IMR-90 (cell line): ENCODE measurements around the gene SLC35F6. TPM values are rescaled to one million over a fixed set of nuclear protein-coding genes. Genes with fewer than 3 reads are reported as not detected.

ENCODE experiments used
- ATAC-seq: fragments of 200-7000 bp; cut with Tn5 transposase; 2 replicates; pipeline ENCODE4 v1.9.1; 2020; ENCODE audit warnings: low read depth, mild to moderate bottlenecking, moderate library complexity
- BruUV-seq: library from RNA; stranded (reverse); fragments of 400-500 nt; replicated peaks from 2 replicates; lab custom pipeline; 2021; lab: Mats Ljungman, UMichigan
- CTCF ChIA-PET: fragments of 300-600 bp; formaldehyde crosslinking; extraction: SDS; loops from one replicate; lab custom pipeline; 2021; ENCODE audit warnings: antibody characterized with exemption; lab: Yijun Ruan, JAX
- POLR2A ChIA-PET: fragments of 300-600 bp; sonication (Branson Sonifier 250); formaldehyde crosslinking; loops from one replicate; lab custom pipeline; 2022; ENCODE audit warnings: antibody characterized with exemption; ENCODE audit not compliant: unreplicated experiment; lab: Charles Lee
- DNase-seq: peaks from one replicate; pipeline ENCODE4 v3.0.0; 2013
- H2AFZ ChIP-seq: replicated peaks from 2 replicates; pipeline ENCODE3; 2013; ENCODE audit warnings: low read length, mild to moderate bottlenecking; ENCODE audit not compliant: poor library complexity
- H2AK5ac ChIP-seq: 2 replicates; pipeline ENCODE4 v1.6.1; 2013; ENCODE audit warnings: low read depth, low read length, inconsistent platforms
- H2AK9ac ChIP-seq: replicated peaks from 2 replicates; pipeline ENCODE3; 2013; ENCODE audit warnings: mild to moderate bottlenecking, low read depth, low read length, moderate library complexity; ENCODE audit not compliant: poor library complexity
- H2BK120ac ChIP-seq: 2 replicates; pipeline ENCODE4 v1.6.1; 2013; ENCODE audit warnings: low read depth, low read length, inconsistent platforms
- H2BK15ac ChIP-seq: 3 replicates; pipeline ENCODE4 v1.6.1; 2013; ENCODE audit warnings: low read depth, low read length, inconsistent platforms
- H2BK20ac ChIP-seq: 2 replicates; pipeline ENCODE4 v1.6.1; 2013; ENCODE audit warnings: low read depth, mild to moderate bottlenecking, inconsistent platforms, low read length, moderate library complexity
- H2BK5ac ChIP-seq: 2 replicates; pipeline ENCODE4 v1.6.1; 2013; ENCODE audit warnings: mild to moderate bottlenecking, low read depth, low read length, inconsistent platforms; ENCODE audit not compliant: poor library complexity, severe bottlenecking
- H3K14ac ChIP-seq: replicated peaks from 2 replicates; pipeline ENCODE4 v1.6.1; 2013; ENCODE audit warnings: low read depth, low read length, inconsistent platforms
- H3K18ac ChIP-seq: 2 replicates; pipeline ENCODE4 v1.6.1; 2013; ENCODE audit warnings: low read depth, low read length, control low read depth
- H3K23ac ChIP-seq: 2 replicates; pipeline ENCODE4 v1.6.1; 2013; ENCODE audit warnings: low read depth, low read length, inconsistent platforms
- H3K27ac ChIP-seq: 2 replicates; pipeline ENCODE4 v1.5.1; 2013; ENCODE audit warnings: mild to moderate bottlenecking, control low read depth, low read length; ENCODE audit not compliant: insufficient read depth
- H3K27me3 ChIP-seq: 2 replicates; pipeline ENCODE4 v1.6.1; 2013; ENCODE audit warnings: low read length; ENCODE audit not compliant: control insufficient read depth, insufficient read depth
- H3K36me3 ChIP-seq: 2 replicates; pipeline ENCODE4 v1.6.1; 2013; ENCODE audit warnings: low read length, mixed read lengths; ENCODE audit not compliant: control insufficient read depth, insufficient read depth
- H3K4ac ChIP-seq: 2 replicates; pipeline ENCODE4 v1.6.1; 2013; ENCODE audit warnings: low read depth, low read length, inconsistent platforms
- H3K4me1 ChIP-seq: 2 replicates; pipeline ENCODE4 v1.6.1; 2013; ENCODE audit warnings: low read length, mixed read lengths; ENCODE audit not compliant: control insufficient read depth, insufficient read depth
- H3K4me2 ChIP-seq: 2 replicates; pipeline ENCODE4 v1.6.1; 2013; ENCODE audit warnings: low read depth, mild to moderate bottlenecking, control low read depth, low read length, moderate library complexity
- H3K4me3 ChIP-seq: 2 replicates; pipeline ENCODE4 v1.5.1; 2013; ENCODE audit warnings: low read depth, mild to moderate bottlenecking, control low read depth, low read length, moderate library complexity; ENCODE audit not compliant: insufficient read depth
- H3K56ac ChIP-seq: 2 replicates; pipeline ENCODE4 v1.6.1; 2013; ENCODE audit warnings: low read length, inconsistent platforms; ENCODE audit not compliant: insufficient read depth; ENCODE audit errors: extremely low read depth
- H3K79me1 ChIP-seq, 2 experiments: 2 replicates each; pipeline ENCODE4 v1.6.1; 2013; ENCODE audit warnings: low read length in 2 of 2, inconsistent platforms in 1 of 2, low read depth in 1 of 2
- H3K9ac ChIP-seq: 2 replicates; pipeline ENCODE4 v1.6.1; 2013; ENCODE audit warnings: low read depth, low read length, control low read depth
- H3K9me1 ChIP-seq: 2 replicates; pipeline ENCODE4 v1.6.1; 2013; ENCODE audit warnings: low read length, inconsistent platforms; ENCODE audit not compliant: insufficient read depth
- H3K9me3 ChIP-seq: 2 replicates; pipeline ENCODE4 v1.6.1; 2013; ENCODE audit warnings: low read length; ENCODE audit not compliant: control insufficient read depth, insufficient read depth
- H4K20me1 ChIP-seq: 2 replicates; pipeline ENCODE4 v1.6.1; 2013; ENCODE audit warnings: low read length, inconsistent platforms; ENCODE audit not compliant: insufficient read depth
- H4K5ac ChIP-seq: 2 replicates; pipeline ENCODE4 v1.6.1; 2013; ENCODE audit warnings: mild to moderate bottlenecking, low read depth, low read length, control low read depth
- H4K8ac ChIP-seq, 2 experiments: 2 replicates each; pipeline ENCODE4 v1.6.1; 2013; ENCODE audit warnings: low read depth in 2 of 2, low read length in 2 of 2, control low read depth in 1 of 2, inconsistent platforms in 1 of 2
- H4K91ac ChIP-seq: 2 replicates; pipeline ENCODE4 v1.6.1; 2013; ENCODE audit warnings: low read depth, low read length, inconsistent platforms; ENCODE audit not compliant: insufficient read depth
- BHLHE40 ChIP-seq: fragments of 150-350 bp; IDR thresholded peaks from 2 replicates; pipeline ENCODE4 v1.6.1; 2016; ENCODE audit warnings: mild to moderate bottlenecking, low read depth, low read length
- CEBPB ChIP-seq: IDR thresholded peaks from 2 replicates; pipeline ENCODE4 v1.6.1; 2012; ENCODE audit warnings: low read depth, low read length, improper control_type of control experiment
- CHD1 ChIP-seq: IDR thresholded peaks from 2 replicates; pipeline ENCODE4 v1.6.1; 2012; ENCODE audit warnings: low read depth, low read length, improper control_type of control experiment
- CTCF ChIP-seq: conservative IDR thresholded peaks from 2 replicates; pipeline ENCODE4 v1.5.1; 2012; ENCODE audit warnings: mild to moderate bottlenecking, low read depth, low read length, improper control_type of control experiment
- FOS ChIP-seq: fragments of 150-350 bp; IDR thresholded peaks from 2 replicates; pipeline ENCODE4 v1.6.1; 2016; ENCODE audit warnings: low read depth, low read length
- MAFK ChIP-seq: IDR thresholded peaks from 2 replicates; pipeline ENCODE4 v1.6.1; 2012; ENCODE audit warnings: low read depth, low read length, improper control_type of control experiment
- POLR2A ChIP-seq: IDR thresholded peaks from 2 replicates; pipeline ENCODE4 v1.6.1; 2012; ENCODE audit warnings: mild to moderate bottlenecking, low read depth, low read length
- RCOR1 ChIP-seq: IDR thresholded peaks from 2 replicates; pipeline ENCODE4 v1.6.1; 2012; ENCODE audit warnings: mild to moderate bottlenecking, low read length, improper control_type of control experiment; ENCODE audit not compliant: insufficient replicate concordance
- RFX5 ChIP-seq: IDR thresholded peaks from 2 replicates; pipeline ENCODE4 v1.8.0; 2012; ENCODE audit warnings: low read depth, mild to moderate bottlenecking, low read length, moderate library complexity
- SMC3 ChIP-seq: fragments of 150-350 bp; IDR thresholded peaks from 2 replicates; pipeline ENCODE4 v1.6.1; 2016; ENCODE audit warnings: low read depth, mild to moderate bottlenecking, antibody characterized with exemption, low read length, moderate library complexity
- WGBS, 2 experiments: methylation state at CpG; one replicate each; pipeline versions ENCODE4 v1.1.5 to v1.1.7; 2013; ENCODE audit warnings: missing lambda C conversion rate in 2 of 2; ENCODE audit not compliant: insufficient read length in 1 of 2; ENCODE audit errors: extremely low coverage in 2 of 2; 5-methylcytosine and 5-hydroxymethylcytosine counted together
- dilution Hi-C: fragments of 300-500 bp; cut with HindIII; formaldehyde crosslinking; loops from one replicate; pipeline ENCODE4 v1.14.3; 2018; ENCODE audit warnings: low sequenced_read_pairs; ENCODE audit not compliant: unreplicated experiment
- in situ Hi-C: fragments of 300-500 bp; cut with MboI; formaldehyde crosslinking; loops from 3 replicates; pipeline ENCODE4 v1.14.3; 2019; ENCODE audit warnings: low sequenced_read_pairs, inconsistent platforms, mixed read lengths
- intact Hi-C: fragments of 100-400 bp; cut with micrococcal nuclease; formaldehyde crosslinking; loops from 2 replicates; pipeline ENCODE4 v1.10.0; 2022
- polyA plus RNA-seq, 3 experiments: library from polyadenylated mRNA; depleted of rRNA; stranded (reverse); fragments of >200 nt; gene quantifications; 2 replicates each; pipeline ENCODE4 v1.2.3, GENCODE V29; 2012; ENCODE audit warnings: low replicate concordance in 1 of 3
- total RNA-seq: library from RNA; depleted of rRNA; stranded (reverse); fragments of >200 nt; gene quantifications from 2 replicates; pipeline ENCODE4 v1.2.3, GENCODE V29; 2012
- TF ChIP-seq, protein P1 (sequence below): fragments of 150-350 bp; IDR thresholded peaks from 2 replicates; pipeline ENCODE4 v1.6.1; 2017; ENCODE audit warnings: mild to moderate bottlenecking, antibody characterized with exemption, low read length, low read depth

SLC35F6 gene
- total and polyA plus RNA-seq, 2 of the 4 experiments (the other 2 are of a cell fraction) = 19.1 to 30.6 TPM

DNA sequence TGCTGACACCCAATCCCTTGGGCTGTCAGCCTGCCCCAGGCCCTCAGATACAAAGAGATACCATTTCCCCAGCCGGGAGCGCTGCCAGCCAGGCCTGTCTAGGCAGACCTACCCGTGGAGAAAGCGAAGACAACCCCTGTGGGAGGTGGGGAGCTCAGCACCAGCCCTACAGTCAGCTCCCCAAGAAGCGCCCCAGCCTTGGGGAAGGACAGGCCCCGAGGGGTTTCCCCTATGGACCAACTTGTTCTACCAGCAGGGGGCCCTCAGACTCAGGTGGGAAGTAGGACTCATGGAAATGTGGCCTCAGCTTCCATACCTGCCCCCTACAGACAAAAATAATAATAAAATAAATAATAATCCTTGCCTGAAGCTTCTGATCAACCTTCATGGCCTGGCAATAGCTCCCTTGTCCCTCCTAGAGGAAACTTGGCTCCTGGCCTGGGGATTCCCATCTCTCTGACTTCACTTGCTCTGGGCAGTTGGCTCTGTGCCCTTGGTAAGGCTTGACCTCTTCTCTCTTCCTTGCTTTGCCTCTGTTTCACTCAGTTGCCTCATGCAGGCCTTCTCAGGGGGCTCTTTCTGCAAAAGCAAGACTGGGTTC is 7.0 kb downstream of the SLC35F6 start:
- POLR2A ChIA-PET = interaction anchor here (0.5 kb wide), 1 partner anchor 174 kb away, joined by 5 read pairs; no protein-coding TSS in a partner anchor
- Histone ChIP-seq H3K27ac (peak overlapping the region; percentile 63; the same call in 1 of the 2 replicates), H4K91ac (0 out of 2 replicates have a peak overlapping the region, but pooled peaks have one; percentile 19), H2BK15ac (no peak overlapping the region), H4K8ac (peak overlapping the region in 1 of 2 experiments; percentile 42; a peak in 1 of 4 replicates), H3K23ac (0 out of 2 replicates have a peak overlapping the region, but pooled peaks have one; percentile 40), H3K9me3 (no peaks in the 10 kb centered on the region), H3K14ac (0 out of 2 replicates have a peak overlapping the region, but pooled peaks have one; percentile 32), H2BK20ac (peak overlapping the region; percentile 48; the same call in 1 of the 2 replicates), H3K9me1 (peaks cover 41% of the 10 kb centered on the region), H3K9ac (no peak overlapping the region), H3K4ac (peak overlapping the region; percentile 82; the same call in 1 of the 2 replicates), H2AK9ac (no peak overlapping the region), H2AFZ (no peak overlapping the region), H3K27me3 (no peaks in the 10 kb centered on the region), H3K79me1 (peaks cover 56 to 93% of the 10 kb centered on the region in 2 experiments), H3K4me3 (no peak overlapping the region), H2BK5ac (no peak overlapping the region), H4K5ac (no peak overlapping the region), H2AK5ac (peak overlapping the region; percentile 23; the same call in 1 of the 2 replicates), H3K4me2 (no peak overlapping the region; the same call in 1 of the 2 replicates), H4K20me1 (peaks cover 74% of the 10 kb centered on the region), H2BK120ac (no peak overlapping the region), H3K18ac (no peak overlapping the region; the same call in 1 of the 2 replicates), H3K56ac (no peak overlapping the region), H3K4me1 (peaks cover 24% of the 10 kb centered on the region), H3K36me3 (peaks cover 26% of the 10 kb centered on the region)
- intact Hi-C loops (no loop called here), dilution Hi-C loops (no loop called here), in situ Hi-C loops (no loop called here)
- CTCF ChIA-PET = no interaction called here
- TF ChIP-seq CHD1 = no peak
- TF ChIP-seq RFX5 = no peak
- TF ChIP-seq MAFK = no peak
- TF ChIP-seq SMC3 = 0 out of 2 replicates have a peak, but pooled peaks have one; percentile 6
- no peak for TF ChIP-seq FOS
- no peak for TF ChIP-seq RCOR1
- TF ChIP-seq, protein P1, sequence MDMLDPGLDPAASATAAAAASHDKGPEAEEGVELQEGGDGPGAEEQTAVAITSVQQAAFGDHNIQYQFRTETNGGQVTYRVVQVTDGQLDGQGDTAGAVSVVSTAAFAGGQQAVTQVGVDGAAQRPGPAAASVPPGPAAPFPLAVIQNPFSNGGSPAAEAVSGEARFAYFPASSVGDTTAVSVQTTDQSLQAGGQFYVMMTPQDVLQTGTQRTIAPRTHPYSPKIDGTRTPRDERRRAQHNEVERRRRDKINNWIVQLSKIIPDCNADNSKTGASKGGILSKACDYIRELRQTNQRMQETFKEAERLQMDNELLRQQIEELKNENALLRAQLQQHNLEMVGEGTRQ = no peak
- peak; percentile 65 for TF ChIP-seq CEBPB
- TF ChIP-seq BHLHE40 = no peak
- no peak for TF ChIP-seq POLR2A
- TF ChIP-seq CTCF = peak; percentile 39
- ATAC-seq (peak; percentile 40), DNase-seq (peak; percentile 90)
- WGBS, 2 experiments = no CpG with 5 or more reads among the region's 6 CpGs
- no TSS peak for BruUV-seq
